Pancreas (tissue), 10 donors: Measurements from ENCODE around the gene CNN1. TPM values are rescaled to one million over a fixed set of nuclear protein-coding genes. Genes with fewer than 3 reads are reported as not detected.
A peak's percentile ranks its signal among the peaks of the same experiment; 100 is the strongest.

ENCODE experiments used
- ATAC-seq, 4 donors: fragments of 200-7000 bp; cut with Tn5 transposase; one replicate each; pipeline versions ENCODE4 v1.8.0 to v1.9.1; 2020; ENCODE audit warnings: mild to moderate bottlenecking in 4 of 4, moderate library complexity in 4 of 4
- DNase-seq, 6 donors: peaks; one replicate each; pipeline ENCODE4 v3.0.0-alpha.2; 2020
- FAIRE-seq: peaks from 2 replicates; lab custom pipeline; 2012; peaks lifted over from hg19 to GRCh38; lab: Jason Lieb, UNC
- H3K27ac ChIP-seq, 4 donors: fragments of 200-600 bp; sonication (generic); 1 replicate in 3 of 4; 2 replicates in 1 of 4; pipeline versions ENCODE4 v1.5.0 to v1.8.0; 2020
- H3K27me3 ChIP-seq, 4 donors: fragments of 200-600 bp; one replicate each; pipeline ENCODE4 v1.8.0; 2021
- H3K36me3 ChIP-seq, 3 donors: fragments of 200-600 bp; sonication (generic) in 1 of 3; one replicate each; pipeline versions ENCODE4 v1.5.0 to v1.8.0; 2020 to 2021
- H3K4me1 ChIP-seq, 3 donors: fragments of 200-600 bp; one replicate each; pipeline ENCODE4 v1.8.0; 2021
- H3K4me3 ChIP-seq, 4 donors: fragments of 200-600 bp; sonication (generic) in 2 of 4; one replicate each; pipeline versions ENCODE4 v1.5.0 to v1.8.0; 2020 to 2021
- H3K9me3 ChIP-seq, 4 donors: fragments of 200-600 bp; one replicate each; pipeline ENCODE4 v1.8.0; 2021
- CTCF ChIP-seq, 4 donors: fragments of 200-600 bp; sonication (generic) in 3 of 4; IDR thresholded peaks; one replicate each; pipeline versions ENCODE4 v1.5.0 to v1.8.0; 2021; ENCODE audit warnings: antibody characterized with exemption in 4 of 4
- WGBS, 2 donors: extraction: QIAGEN DNeasy Blood & Tissue Kit; methylation state at CpG; one replicate each; pipeline ENCODE4 v1.1.7; 2013; 5-methylcytosine and 5-hydroxymethylcytosine counted together
- intact Hi-C, 3 donors: fragments of 100-400 bp; cut with DNase I; formaldehyde crosslinking; loops; one replicate each; pipeline versions ENCODE4 v1.11.1 to v1.14.2; 2022
- polyA plus RNA-seq, 2 donors: library from polyadenylated mRNA; stranded (reverse); fragments of 200-250 nt; gene quantifications; one replicate each; pipeline ENCODE4 v1.2.3, GENCODE V29; 2013
- total RNA-seq, 6 donors: library from RNA; stranded (reverse); fragmentation: NEBNext Ultra II Directional in 4 of 6; extraction: Animal tissue kit (Norgen Biotek cat#: 25700) in 4 of 6; gene quantifications; one replicate each; pipeline versions ENCODE4 v1.2.1 to v1.2.4, GENCODE V29; 2021 to 2023
- donor health status: healthy with polysubstance abuse.
- donor health status: DM: no; HTN: no; CAD: no; lungs with moderate emphysema.
- donor health status: DM: no; HTN: no; CAD: no.
- donor health status: control.
- donor health status: control.
- donor health status: Bipolar disorder and iron deficiency.
- donor health status: DM: yes; HTN: yes; CAD: no.
- donor health status: DM: no; HTN: no; CAD: no.
- donor health status: DM: no; HTN: no; CAD: no.
- donor health status: DM: yes; HTN: yes; CAD: no.

CNN1 gene
- total and polyA plus RNA-seq, 8 donors: 0.43 to 38.8 (median 3.0) TPM

- Histone ChIP-seq H3K36me3 (peaks cover 0 to 10% (median 0%) of the 10 kb centered on the region in 3 donors), H3K4me1 (no peaks in the 10 kb centered on the region), H3K4me3 (no peak overlapping the region), H3K9me3 (no peaks in the 10 kb centered on the region), H3K27me3 (no peaks in the 10 kb centered on the region), H3K27ac (no peak overlapping the region)
- intact Hi-C loops: no loop called here
- no peak for TF ChIP-seq CTCF (IDR thresholded peaks at IDR 0.05)
- no peak for ATAC-seq
- no peak for DNase-seq
- no peak for FAIRE-seq
- 89 to 90% methylated on average over 9 of the region's 9 CpGs for WGBS, 2 donors
Measured at GRCh38 chr19:11519138-11519537, 19.5 kb upstream of the CNN1 start.

GRCh38 chr19:11528551-11529341 lies 9.9 kb upstream of the CNN1 start, which contains the start of gene ECSIT:
TSS of gene ECSIT (minus strand) at chr19:11529134. CDS start at chr19:11519170, 9,964 bp downstream.
- 0% methylated on average over 35 to 47 of the region's 47 CpGs for WGBS, 2 donors
- peak; percentile 98 to 99 (median 98) for ATAC-seq
- H3K4me3 ChIP-seq: peak within 1 kb of the TSS; percentile 66 to 82 (median 76)
- H3K36me3 ChIP-seq: no peaks in the 10 kb centered on the region
- H3K4me1 ChIP-seq: peaks cover 8 to 11% (median 10%) of the 10 kb centered on the region in 3 donors
- intact Hi-C loops: no loop called here
- peak; percentile 91 to 99 (median 98) for DNase-seq
- no peaks in the 10 kb centered on the region for H3K27me3 ChIP-seq
- FAIRE-seq: peak; percentile 94
- no peaks in the 10 kb centered on the region for H3K9me3 ChIP-seq
- H3K27ac ChIP-seq: peak within 1 kb of the TSS; percentile 83 to 89 (median 85)
- TF ChIP-seq CTCF (IDR thresholded peaks at IDR 0.05): peak in 1 of 4 donors; percentile 12

- 19 to 27% methylated on average over 9 of the region's 9 CpGs for WGBS, 2 donors
- intact Hi-C loops: no loop called here
- FAIRE-seq: no peak
- H3K27ac ChIP-seq: no peak overlapping the region
- peak; percentile 26 to 55 (median 42) for ATAC-seq
- no peaks in the 10 kb centered on the region for H3K36me3 ChIP-seq
- peaks cover 8 to 11% (median 10%) of the 10 kb centered on the region in 3 donors for H3K4me1 ChIP-seq
- TF ChIP-seq CTCF (IDR thresholded peaks at IDR 0.05): no peak
- no peaks in the 10 kb centered on the region for H3K27me3 ChIP-seq
- DNase-seq: peak; percentile 68 to 93 (median 78)
- no peaks in the 10 kb centered on the region for H3K9me3 ChIP-seq
- H3K4me3 ChIP-seq: no peak overlapping the region
Measured at GRCh38 chr19:11530432-11530831, 8.2 kb upstream of the CNN1 start.

- ATAC-seq: no peak
- Histone ChIP-seq H3K4me1 (peaks cover 0 to under 1% (median 0%) of the 10 kb centered on the region in 3 donors), H3K9me3 (no peaks in the 10 kb centered on the region), H3K4me3 (no peak overlapping the region), H3K36me3 (no peaks in the 10 kb centered on the region), H3K27ac (no peak overlapping the region), H3K27me3 (no peaks in the 10 kb centered on the region)
- TF ChIP-seq CTCF (IDR thresholded peaks at IDR 0.05): no peak
- no peak for FAIRE-seq
- no peak for DNase-seq
- intact Hi-C loops: no loop called here
- WGBS, 2 donors: 90 to 91% methylated on average over 1 of the region's 1 CpG
Measured at GRCh38 chr19:11534538-11534937, 4.1 kb upstream of the CNN1 start.

- Histone ChIP-seq H3K36me3 (no peaks in the 10 kb centered on the region), H3K4me1 (no peaks in the 10 kb centered on the region), H3K4me3 (no peak overlapping the region), H3K9me3 (no peaks in the 10 kb centered on the region), H3K27ac (no peak overlapping the region), H3K27me3 (no peaks in the 10 kb centered on the region)
- FAIRE-seq: no peak
- 69 to 73% methylated on average over 5 of the region's 5 CpGs for WGBS, 2 donors
- DNase-seq: peak in 1 of 6 donors; percentile 7
- intact Hi-C loops: no loop called here
- no peak for TF ChIP-seq CTCF (IDR thresholded peaks at IDR 0.05)
- no peak for ATAC-seq
Measured at GRCh38 chr19:11534948-11535347, 3.7 kb upstream of the CNN1 start.
